ENCODE measurements around the gene TMEM164. TPM values are rescaled to one million over a fixed set of nuclear protein-coding genes. Genes with fewer than 3 reads are reported as not detected.

The TMEM164 gene
- total and polyA plus RNA-seq, 2 of the 4 experiments (the other 2 are of a cell fraction) = 6.3 to 7.1 TPM

DNA sequence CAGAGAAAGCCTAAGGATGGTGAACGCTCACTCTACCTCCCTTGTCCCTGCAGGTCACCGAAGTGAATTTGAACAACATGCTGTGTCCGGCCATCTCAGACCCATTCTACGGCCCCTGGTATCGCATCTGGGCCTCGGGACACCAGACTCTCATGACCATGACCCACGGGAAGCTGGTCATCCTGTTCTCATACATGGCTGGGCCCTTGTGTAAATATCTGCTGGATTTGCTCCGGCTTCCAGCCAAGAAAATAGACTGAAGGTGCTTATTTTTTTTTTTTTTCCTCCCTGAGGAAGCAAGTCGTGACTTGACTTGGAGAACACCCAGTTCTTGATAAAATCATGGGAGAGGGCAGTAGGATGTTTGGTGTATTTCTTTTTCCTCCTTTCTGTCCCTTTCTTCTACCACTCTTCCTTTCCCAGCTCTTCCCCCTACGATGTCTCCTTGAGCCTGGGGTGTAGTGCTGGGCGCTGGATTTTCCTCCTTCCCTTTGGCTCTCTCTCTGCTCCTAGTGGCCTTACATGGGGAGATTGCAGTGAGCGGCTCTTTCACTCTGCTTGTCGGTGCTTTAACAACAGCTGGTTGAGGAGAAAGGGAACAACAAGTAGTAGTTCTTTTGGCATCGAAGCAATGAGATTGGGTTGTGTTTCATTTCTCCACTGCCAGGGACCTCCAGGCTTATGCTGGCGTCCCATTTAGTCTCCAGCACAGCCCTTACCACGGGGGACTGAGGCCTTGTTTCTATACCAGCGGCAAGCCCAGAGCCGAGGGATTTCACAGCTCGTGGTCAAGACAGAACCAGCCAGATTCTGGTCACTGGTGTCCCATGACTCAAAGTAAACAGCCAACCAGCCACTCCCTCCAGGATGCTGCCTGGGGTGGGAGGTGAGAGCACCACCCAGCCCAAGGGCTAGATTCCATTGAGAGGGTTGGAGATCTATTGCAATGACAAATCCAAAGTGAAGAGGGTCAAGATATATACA lies 170.6 kb downstream of the TMEM164 start (continued):
- TF ChIP-seq MAZ (IDR thresholded peaks at IDR 0.05; ENCODE audit: borderline replicate concordance, low read depth, low read length) = no peak

DNA sequence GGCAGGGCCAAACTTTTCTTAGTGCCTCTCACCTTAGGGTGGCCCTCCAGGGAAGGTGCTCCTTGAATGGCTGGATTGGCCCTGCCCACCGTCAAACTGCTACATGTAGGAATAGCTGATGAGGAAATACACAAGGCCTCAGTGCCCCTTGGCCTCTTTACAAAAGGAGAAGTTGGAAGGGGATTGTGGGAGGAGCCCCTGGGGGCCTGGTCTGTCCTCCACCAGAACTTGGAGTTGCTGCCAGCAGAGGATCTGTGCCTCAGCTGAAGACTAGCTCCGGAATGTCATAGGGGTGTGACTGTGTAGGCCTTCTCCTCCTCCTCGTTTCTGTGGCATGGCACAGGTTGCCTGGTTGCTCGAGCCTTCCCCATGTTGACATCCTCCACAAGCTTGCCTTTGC lies 172.2 kb downstream of the TMEM164 start:
- no peak overlapping the region for H3K23ac ChIP-seq (ENCODE audit: low read depth, low read length)
- 0 out of 2 replicates have a peak, but pooled peaks cover 5% of the 10 kb centered on the region for H3K36me3 ChIP-seq (ENCODE audit: control insufficient read depth, insufficient read depth, low read length)
- H3K56ac ChIP-seq (ENCODE audit: extremely low read depth, insufficient read depth, low read length) = no peak overlapping the region
- H3K9me3 ChIP-seq (ENCODE audit: control insufficient read depth, insufficient read depth, low read length) = no peaks in the 10 kb centered on the region; the same call in 1 of the 2 replicates
- no peak overlapping the region for H2AFZ ChIP-seq (replicated peaks; ENCODE audit: low read length, poor library complexity)
- dilution Hi-C loops (cut with HindIII; ENCODE audit: low sequenced_read_pairs, unreplicated experiment) (no loop called here), in situ Hi-C loops (cut with MboI; ENCODE audit: low sequenced_read_pairs) (no loop called here), intact Hi-C loops (cut with micrococcal nuclease) (no loop called here)
- BruUV-seq (replicated peaks) = no TSS peak
- no peaks in the 10 kb centered on the region; the same call in 1 of the 2 replicates for H3K27me3 ChIP-seq (ENCODE audit: control insufficient read depth, insufficient read depth, low read length)
- H2BK120ac ChIP-seq (ENCODE audit: low read depth, low read length) = no peak overlapping the region
- no peak overlapping the region for H2BK20ac ChIP-seq (ENCODE audit: low read depth, low read length)
- no peak overlapping the region for H3K18ac ChIP-seq (ENCODE audit: low read depth, low read length)
- H3K4me1 ChIP-seq (ENCODE audit: control insufficient read depth, insufficient read depth, low read length) = peaks cover 2% of the 10 kb centered on the region; the same call in 1 of the 2 replicates
- no peak overlapping the region for H3K4me2 ChIP-seq (ENCODE audit: low read depth, low read length)
- no peak for ATAC-seq (ENCODE audit: low read depth)
- no peak overlapping the region for H2AK5ac ChIP-seq (ENCODE audit: low read depth, low read length)
- H3K9ac ChIP-seq (ENCODE audit: low read depth, low read length) = no peak overlapping the region
- H4K8ac ChIP-seq (ENCODE audit: low read depth in 2 of 2, low read length in 2 of 2) = no peak overlapping the region
- no peak overlapping the region for H4K91ac ChIP-seq (ENCODE audit: insufficient read depth, low read depth, low read length)
- peaks cover 9% of the 10 kb centered on the region for H3K9me1 ChIP-seq (ENCODE audit: insufficient read depth, low read length)
- DNase-seq = no peak
- ChIA-PET CTCF (no interaction called here), POLR2A (ENCODE audit: unreplicated experiment) (no interaction called here)
- no peak overlapping the region for H3K4ac ChIP-seq (ENCODE audit: low read depth, low read length)
- H3K27ac ChIP-seq (ENCODE audit: insufficient read depth, low read length) = no peak overlapping the region
- no peak overlapping the region for H2BK5ac ChIP-seq (ENCODE audit: low read depth, low read length, poor library complexity, severe bottlenecking)
- H2AK9ac ChIP-seq (replicated peaks; ENCODE audit: low read depth, low read length, poor library complexity) = no peak overlapping the region
- no peak overlapping the region for H3K14ac ChIP-seq (replicated peaks; ENCODE audit: low read depth, low read length)
- TF ChIP-seq, protein P1, sequence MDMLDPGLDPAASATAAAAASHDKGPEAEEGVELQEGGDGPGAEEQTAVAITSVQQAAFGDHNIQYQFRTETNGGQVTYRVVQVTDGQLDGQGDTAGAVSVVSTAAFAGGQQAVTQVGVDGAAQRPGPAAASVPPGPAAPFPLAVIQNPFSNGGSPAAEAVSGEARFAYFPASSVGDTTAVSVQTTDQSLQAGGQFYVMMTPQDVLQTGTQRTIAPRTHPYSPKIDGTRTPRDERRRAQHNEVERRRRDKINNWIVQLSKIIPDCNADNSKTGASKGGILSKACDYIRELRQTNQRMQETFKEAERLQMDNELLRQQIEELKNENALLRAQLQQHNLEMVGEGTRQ (IDR thresholded peaks at IDR 0.05; ENCODE audit: low read depth, low read length) = no peak
- TF ChIP-seq BHLHE40 (IDR thresholded peaks at IDR 0.05; ENCODE audit: low read depth, low read length) = no peak
- no peak for TF ChIP-seq CHD1 (IDR thresholded peaks at IDR 0.05; ENCODE audit: low read depth, low read length)
- no peak for TF ChIP-seq RFX5 (IDR thresholded peaks at IDR 0.05; ENCODE audit: low read depth, low read length)
- TF ChIP-seq SMC3 (IDR thresholded peaks at IDR 0.05; ENCODE audit: low read depth, low read length) = no peak
- TF ChIP-seq RAD21 (IDR thresholded peaks at IDR 0.05; ENCODE audit: low read length) = no peak
- no CpG with 5 or more reads among the region's 4 CpGs for WGBS, 2 experiments (ENCODE audit: extremely low coverage in 2 of 2, insufficient read length in 1 of 2)
- H3K4me3 ChIP-seq (ENCODE audit: insufficient read depth, low read depth, low read length) = no peak overlapping the region
- H4K5ac ChIP-seq (ENCODE audit: low read depth, low read length) = no peak overlapping the region
- 0 out of 2 replicates have a peak, but pooled peaks cover 7% of the 10 kb centered on the region for H4K20me1 ChIP-seq (ENCODE audit: insufficient read depth, low read length)
- H2BK15ac ChIP-seq (ENCODE audit: low read depth, low read length) = no peak overlapping the region
- peaks cover 0 to 6% of the 10 kb centered on the region in 2 experiments; a peak in 1 of 4 replicates for H3K79me1 ChIP-seq (ENCODE audit: low read depth in 1 of 2, low read length in 2 of 2)

All from IMR-90 (cell line).